Measurements from ENCODE around the gene MEI1. TPM values are rescaled to one million over a fixed set of nuclear protein-coding genes. Genes with fewer than 3 reads are reported as not detected.

Gene MEI1
- total RNA-seq, 1 donor from 2014 or later, result 1.3 TPM

- no peak for DNase-seq (ENCODE audit: low spot score in 2 of 2, unreplicated experiment in 2 of 2)
- Mint-ChIP-seq H3K9me3 (no peaks in the 10 kb centered on the region), H3K4me3 (no peak overlapping the region), H3K27me3 (ENCODE audit: low read depth) (peaks cover 8% of the 10 kb centered on the region), H3K4me1 (no peaks in the 10 kb centered on the region), H3K36me3 (no peaks in the 10 kb centered on the region), H3K27ac (no peak overlapping the region)
- no peak for TF ChIP-seq CTCF (IDR thresholded peaks at IDR 0.05; ENCODE audit: unreplicated experiment)
These were observed 10.0 kb downstream of the MEI1 start for GRCh38 chr22:41709341-41709740.

DNA sequence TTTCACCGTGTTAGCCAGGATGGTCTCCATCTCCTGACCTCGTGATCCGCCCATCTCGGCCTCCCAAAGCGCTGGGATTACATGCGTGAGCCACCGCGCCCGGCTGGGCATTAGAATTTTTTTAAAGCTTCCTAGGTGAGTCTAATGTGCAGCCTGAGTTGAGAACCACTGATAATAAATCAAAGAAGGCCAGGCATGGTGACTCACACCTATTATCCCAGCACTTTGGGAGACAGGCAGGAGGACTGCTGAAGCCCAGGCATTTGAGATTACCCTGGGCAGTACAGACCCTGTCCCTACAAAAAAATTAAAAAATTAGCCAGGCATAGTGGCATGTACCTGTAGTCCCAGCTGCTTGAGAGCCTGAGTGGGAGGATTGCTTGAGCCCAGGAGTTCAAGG lies 13.7 kb downstream of the MEI1 start:
- peaks cover 8% of the 10 kb centered on the region for H3K27me3 Mint-ChIP-seq (ENCODE audit: low read depth)
- no peak for DNase-seq (ENCODE audit: low spot score in 2 of 2, unreplicated experiment in 2 of 2)

GRCh38 chr22:41722496-41722895 lies 23.2 kb downstream of the MEI1 start:
- no peak overlapping the region for H3K27ac Mint-ChIP-seq
- no peaks in the 10 kb centered on the region for H3K27me3 Mint-ChIP-seq (ENCODE audit: low read depth)
- H3K36me3 Mint-ChIP-seq, result no peaks in the 10 kb centered on the region
- no peaks in the 10 kb centered on the region for H3K9me3 Mint-ChIP-seq
- peaks cover 2% of the 10 kb centered on the region for H3K4me1 Mint-ChIP-seq
- no peak overlapping the region for H3K4me3 Mint-ChIP-seq
- no peak for TF ChIP-seq CTCF (IDR thresholded peaks at IDR 0.05; ENCODE audit: unreplicated experiment)
- no peak for DNase-seq (ENCODE audit: low spot score in 2 of 2, unreplicated experiment in 2 of 2)

More for the DNA sequence above, 13.7 kb downstream of the MEI1 start:
- Mint-ChIP-seq H3K27ac (no peak overlapping the region), H3K36me3 (no peaks in the 10 kb centered on the region), H3K4me1 (no peaks in the 10 kb centered on the region), H3K9me3 (no peaks in the 10 kb centered on the region), H3K4me3 (no peak overlapping the region)
- no peak for TF ChIP-seq CTCF (IDR thresholded peaks at IDR 0.05; ENCODE audit: unreplicated experiment)

GRCh38 chr22:41725510-41726110 lies 26.3 kb downstream of the MEI1 start:
- TF ChIP-seq CTCF (IDR thresholded peaks at IDR 0.05; ENCODE audit: unreplicated experiment), result no peak
- Mint-ChIP-seq H3K27ac (no peak overlapping the region), H3K27me3 (ENCODE audit: low read depth) (no peaks in the 10 kb centered on the region), H3K9me3 (no peaks in the 10 kb centered on the region), H3K4me1 (peaks cover 2% of the 10 kb centered on the region), H3K36me3 (no peaks in the 10 kb centered on the region), H3K4me3 (no peak overlapping the region)
- DNase-seq (ENCODE audit: low spot score in 2 of 2, unreplicated experiment in 2 of 2), result no peak

DNA sequence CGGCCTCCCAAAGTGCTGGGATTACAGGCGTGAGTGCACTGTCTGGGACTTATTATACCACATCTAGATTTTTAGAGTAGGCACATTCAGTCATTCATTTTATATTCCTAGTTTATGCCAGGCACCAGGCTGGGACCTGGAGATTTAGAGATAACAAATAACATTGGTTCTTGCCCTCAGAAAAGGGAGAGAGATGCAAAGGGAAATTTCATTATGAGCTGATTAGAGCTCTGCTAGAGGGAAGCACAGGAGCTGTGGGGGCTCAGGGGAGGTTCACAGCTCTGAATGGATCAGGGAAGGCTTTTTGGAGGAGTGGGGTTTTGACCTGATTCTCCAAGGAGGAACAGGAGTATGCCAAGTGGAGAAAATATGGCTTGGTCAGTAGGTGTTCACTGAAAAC lies 32.3 kb downstream of the MEI1 start:
- H3K4me1 Mint-ChIP-seq, result no peaks in the 10 kb centered on the region
- no peaks in the 10 kb centered on the region for H3K9me3 Mint-ChIP-seq
- H3K4me3 Mint-ChIP-seq, result no peak overlapping the region
- no peaks in the 10 kb centered on the region for H3K27me3 Mint-ChIP-seq (ENCODE audit: low read depth)
- no peak for TF ChIP-seq CTCF (IDR thresholded peaks at IDR 0.05; ENCODE audit: unreplicated experiment)
- no peak overlapping the region for H3K27ac Mint-ChIP-seq
- no peak for DNase-seq (ENCODE audit: low spot score in 2 of 2, unreplicated experiment in 2 of 2)
- no peaks in the 10 kb centered on the region for H3K36me3 Mint-ChIP-seq
